Measurements from ENCODE around the gene CNTNAP2.

DNA sequence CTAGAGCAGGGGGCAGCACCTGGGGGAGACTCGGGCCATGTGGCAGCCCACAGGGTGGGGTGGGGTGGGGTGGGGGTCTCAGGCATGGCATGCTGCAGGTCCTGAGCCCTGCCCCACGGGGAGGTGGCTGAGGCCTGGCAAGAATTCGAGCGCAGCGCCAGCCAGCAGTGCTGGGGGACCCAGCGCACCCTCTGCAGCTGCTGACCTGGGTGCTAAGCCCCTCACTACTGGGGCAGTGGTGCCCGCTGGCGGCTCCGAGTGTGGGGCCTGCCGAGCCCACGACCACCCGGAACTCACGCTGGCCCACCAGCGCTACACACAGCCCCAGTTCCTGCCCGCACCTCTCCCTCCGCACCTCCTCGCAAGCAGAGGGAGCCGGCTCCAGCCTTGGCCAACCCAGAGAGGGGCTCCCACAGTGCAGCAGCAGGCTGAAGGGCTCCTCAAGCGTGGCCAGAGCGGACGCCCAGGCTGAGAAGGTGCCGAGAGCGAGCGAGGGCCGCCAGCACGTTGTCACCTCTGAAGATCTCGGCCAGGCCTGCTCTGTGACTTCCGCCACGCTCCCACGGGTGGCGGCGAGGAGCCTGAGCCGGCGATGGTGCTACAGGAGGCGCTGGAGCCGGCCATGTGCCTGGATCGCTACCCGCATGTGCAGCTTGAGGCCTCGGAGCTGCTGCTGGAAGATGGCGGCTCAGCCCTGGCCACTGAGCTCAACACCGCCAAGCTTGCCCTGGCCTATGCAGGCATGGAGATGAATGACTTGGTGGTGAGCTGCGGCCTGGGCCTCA, 2328.9 kb downstream of the CNTNAP2 start:
- TF ChIP-seq MAFG (CRISPR knock-in tag; IDR thresholded peaks at IDR 0.05) = no peak
- no peak for TF ChIP-seq YY1 (IDR thresholded peaks at IDR 0.05; ENCODE audit: insufficient read depth, insufficient replicate concordance, low read depth, low read length)
- TF ChIP-seq TCF7L2 (IDR thresholded peaks at IDR 0.05; ENCODE audit: low read depth, low read length) = no peak
- no peak for TF ChIP-seq NFRKB (IDR thresholded peaks at IDR 0.05)
- no peak for TF ChIP-seq ONECUT2 (CRISPR knock-in tag; IDR thresholded peaks at IDR 0.05)
- TF ChIP-seq ZFP82 (CRISPR knock-in tag; IDR thresholded peaks at IDR 0.05; ENCODE audit: borderline replicate concordance) = no peak
- no peak for TF ChIP-seq ZNF784 (CRISPR knock-in tag; IDR thresholded peaks at IDR 0.05; ENCODE audit: borderline replicate concordance)
- no peak for TF ChIP-seq CTCF (CRISPR knock-in tag; IDR thresholded peaks at IDR 0.05)
